HG02798 (cell line): ENCODE results near the gene SNAP91.
"Not testable (repeated sequence)": the region's sequence is repeated elsewhere in the genome, so short reads cannot be mapped to it uniquely, and the experiment has no call there.

ENCODE experiments used
- ATAC-seq: cut with Tn5 transposase; IDR thresholded peaks from one replicate; pipeline ENCODE4 v1.9.1; 2021; ENCODE audit warnings: mild to moderate bottlenecking; ENCODE audit not compliant: unreplicated experiment, poor library complexity

Gene SNAP91

GRCh38 chr6:83556871-83557270 is 152.0 kb downstream of the SNAP91 start:
- ATAC-seq, result no peak

- ATAC-seq, result not testable (repeated sequence)
These were observed 157.2 kb downstream of the SNAP91 start for GRCh38 chr6:83551748-83552147.

GRCh38 chr6:83550482-83550881 is 158.4 kb downstream of the SNAP91 start:
- ATAC-seq, result not testable (repeated sequence)

- ATAC-seq, result no peak
These were observed 162.3 kb downstream of the SNAP91 start for GRCh38 chr6:83546636-83547035.

GRCh38 chr6:83539678-83540077 is 169.2 kb downstream of the SNAP91 start:
- ATAC-seq, result no peak

GRCh38 chr6:83536647-83537589 is 172.0 kb downstream of the SNAP91 start:
- ATAC-seq, result no peak

- ATAC-seq, result peak; percentile 81
These were observed 172.8 kb downstream of the SNAP91 start for GRCh38 chr6:83536034-83536646.

- ATAC-seq, result no peak
These were observed 190.0 kb downstream of the SNAP91 start for GRCh38 chr6:83518816-83519480.

- ATAC-seq, result no peak
These were observed 191.4 kb downstream of the SNAP91 start for GRCh38 chr6:83517500-83517899.

- ATAC-seq, result peak; percentile 69
These were observed 193.9 kb downstream of the SNAP91 start for GRCh38 chr6:83514866-83515466.

GRCh38 chr6:83514466-83514865 is 194.4 kb downstream of the SNAP91 start:
- peak; percentile 3 for ATAC-seq

- ATAC-seq, result peak; percentile 51
These were observed 196.8 kb downstream of the SNAP91 start, which contains the start of gene PRSS35 for GRCh38 chr6:83511901-83512681. Gene PRSS35, plus strand, starts transcription at chr6:83512534. Its CDS starts 10,908 bp downstream, at chr6:83523442.

GRCh38 chr6:83511266-83511665 is 197.6 kb downstream of the SNAP91 start:
- no peak for ATAC-seq

GRCh38 chr6:83510791-83511190 is 198.1 kb downstream of the SNAP91 start:
- ATAC-seq, result no peak

GRCh38 chr6:83509441-83509840 is 199.5 kb downstream of the SNAP91 start:
- no peak for ATAC-seq

- no peak for ATAC-seq
These were observed 203.5 kb downstream of the SNAP91 start for GRCh38 chr6:83505356-83505755.
